ENCODE measurements around the gene ZBTB46.
"Not testable (repeated sequence)": the region's sequence is repeated elsewhere in the genome, so short reads cannot be mapped to it uniquely, and the experiment has no call there.

Gene ZBTB46

DNA sequence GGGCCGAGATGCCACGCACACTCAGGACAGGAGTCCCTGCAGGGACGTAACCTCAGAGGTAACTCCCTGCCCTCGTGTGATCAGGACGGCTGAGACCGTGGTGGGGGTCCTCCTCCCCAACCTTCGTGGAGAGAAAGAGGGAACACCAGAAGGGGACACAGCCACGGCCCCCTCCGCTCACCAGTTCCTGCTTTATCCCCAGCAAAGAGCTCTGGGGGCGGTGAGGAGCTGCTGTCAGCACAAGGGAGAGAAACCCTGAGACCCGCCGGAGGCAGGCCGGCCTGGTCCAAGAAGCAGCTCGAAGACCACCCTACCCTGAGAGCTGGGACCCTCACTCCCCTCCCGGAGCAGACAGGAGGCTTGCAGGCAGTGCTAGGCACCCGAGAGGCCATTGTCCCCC, 47.1 kb downstream of the ZBTB46 start:
- Histone ChIP-seq H3K9ac (ENCODE audit: low read length) (no peak overlapping the region), H3K4me1 (ENCODE audit: control insufficient read depth, insufficient read depth, low read length) (no peaks in the 10 kb centered on the region), H3K27ac (ENCODE audit: low read depth, low read length) (no peak overlapping the region), H3K4me3 (ENCODE audit: low read length) (no peak overlapping the region), H3K36me3 (ENCODE audit: control insufficient read depth, insufficient read depth, low read length) (no peaks in the 10 kb centered on the region), H3K27me3 (ENCODE audit: control insufficient read depth, insufficient read depth, low read length) (no peaks in the 10 kb centered on the region)

DNA sequence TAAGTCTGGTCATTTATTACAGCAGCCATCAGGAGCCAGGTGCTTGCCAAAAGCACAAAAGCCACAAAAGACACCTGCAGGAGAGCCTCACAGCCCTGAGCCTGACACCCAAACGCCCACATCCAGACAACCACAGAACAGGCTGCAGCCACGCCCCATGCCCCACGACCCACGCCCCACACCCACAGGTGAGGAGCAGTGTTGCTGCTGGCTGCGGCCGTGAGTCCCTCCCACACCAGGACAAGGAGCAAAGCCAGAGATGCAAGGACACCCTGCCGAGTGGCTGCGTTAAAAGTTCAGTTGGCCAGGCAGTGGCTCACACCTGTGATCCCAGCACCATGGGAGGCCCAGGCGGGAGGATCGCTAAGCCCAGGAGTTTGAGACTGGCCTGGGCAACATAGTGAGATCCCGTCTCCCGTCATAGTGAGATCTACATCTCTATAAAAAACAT, 48.5 kb downstream of the ZBTB46 start:
- no peak overlapping the region for H3K4me3 ChIP-seq (ENCODE audit: low read length)
- no peak overlapping the region for H3K9ac ChIP-seq (ENCODE audit: low read length)
- H3K4me1 ChIP-seq (ENCODE audit: control insufficient read depth, insufficient read depth, low read length), result no peaks in the 10 kb centered on the region
- H3K36me3 ChIP-seq (ENCODE audit: control insufficient read depth, insufficient read depth, low read length), result no peaks in the 10 kb centered on the region
- no peak overlapping the region for H3K27ac ChIP-seq (ENCODE audit: low read depth, low read length)
- no peaks in the 10 kb centered on the region for H3K27me3 ChIP-seq (ENCODE audit: control insufficient read depth, insufficient read depth, low read length)

GRCh38 chr20:63782051-63782471, 49.0 kb downstream of the ZBTB46 start:
- Histone ChIP-seq H3K27ac (ENCODE audit: low read depth, low read length) (no peak overlapping the region), H3K27me3 (ENCODE audit: control insufficient read depth, insufficient read depth, low read length) (no peaks in the 10 kb centered on the region), H3K9ac (ENCODE audit: low read length) (no peak overlapping the region), H3K36me3 (ENCODE audit: control insufficient read depth, insufficient read depth, low read length) (no peaks in the 10 kb centered on the region), H3K4me3 (ENCODE audit: low read length) (no peak overlapping the region), H3K4me1 (ENCODE audit: control insufficient read depth, insufficient read depth, low read length) (no peaks in the 10 kb centered on the region)

DNA sequence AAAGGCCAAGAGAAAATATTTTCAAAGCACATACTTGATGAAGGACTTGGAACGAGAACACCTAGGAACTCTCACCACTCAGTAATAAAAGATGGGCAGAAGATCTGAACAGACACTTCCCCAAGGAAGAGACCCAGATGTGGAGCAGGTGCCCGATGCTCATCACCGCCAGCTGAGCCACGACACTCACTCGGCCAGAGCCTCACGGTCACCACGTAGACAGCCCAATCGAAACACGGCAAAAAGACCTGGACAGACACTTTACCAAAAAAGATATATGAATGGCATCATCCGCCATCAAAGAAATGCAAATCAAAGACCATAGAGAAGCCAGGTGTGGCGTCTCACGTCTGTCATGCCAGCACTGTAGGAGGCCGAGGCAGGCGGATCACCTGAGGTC, 49.9 kb downstream of the ZBTB46 start:
- H3K4me3 ChIP-seq (ENCODE audit: low read length), result no peak overlapping the region
- no peaks in the 10 kb centered on the region for H3K27me3 ChIP-seq (ENCODE audit: control insufficient read depth, insufficient read depth, low read length)
- H3K9ac ChIP-seq (ENCODE audit: low read length), result no peak overlapping the region
- H3K4me1 ChIP-seq (ENCODE audit: control insufficient read depth, insufficient read depth, low read length), result no peaks in the 10 kb centered on the region
- H3K27ac ChIP-seq (ENCODE audit: low read depth, low read length), result no peak overlapping the region
- no peaks in the 10 kb centered on the region for H3K36me3 ChIP-seq (ENCODE audit: control insufficient read depth, insufficient read depth, low read length)

- no peaks in the 10 kb centered on the region for H3K36me3 ChIP-seq (ENCODE audit: control insufficient read depth, insufficient read depth, low read length)
- no peak overlapping the region for H3K4me3 ChIP-seq (ENCODE audit: low read length)
- no peaks in the 10 kb centered on the region for H3K27me3 ChIP-seq (ENCODE audit: control insufficient read depth, insufficient read depth, low read length)
- H3K27ac ChIP-seq (ENCODE audit: low read depth, low read length), result no peak overlapping the region
- H3K4me1 ChIP-seq (ENCODE audit: control insufficient read depth, insufficient read depth, low read length), result peaks cover 2% of the 10 kb centered on the region
- no peak overlapping the region for H3K9ac ChIP-seq (ENCODE audit: low read length)
These were observed 52.2 kb downstream of the ZBTB46 start for GRCh38 chr20:63778857-63779256.

- Histone ChIP-seq H3K27ac (ENCODE audit: low read depth, low read length) (no peak overlapping the region), H3K27me3 (ENCODE audit: control insufficient read depth, insufficient read depth, low read length) (no peaks in the 10 kb centered on the region), H3K4me3 (ENCODE audit: low read length) (no peak overlapping the region), H3K36me3 (ENCODE audit: control insufficient read depth, insufficient read depth, low read length) (no peaks in the 10 kb centered on the region), H3K4me1 (ENCODE audit: control insufficient read depth, insufficient read depth, low read length) (peaks cover 2% of the 10 kb centered on the region), H3K9ac (ENCODE audit: low read length) (no peak overlapping the region)
These were observed 52.9 kb downstream of the ZBTB46 start for GRCh38 chr20:63778034-63778752.

DNA sequence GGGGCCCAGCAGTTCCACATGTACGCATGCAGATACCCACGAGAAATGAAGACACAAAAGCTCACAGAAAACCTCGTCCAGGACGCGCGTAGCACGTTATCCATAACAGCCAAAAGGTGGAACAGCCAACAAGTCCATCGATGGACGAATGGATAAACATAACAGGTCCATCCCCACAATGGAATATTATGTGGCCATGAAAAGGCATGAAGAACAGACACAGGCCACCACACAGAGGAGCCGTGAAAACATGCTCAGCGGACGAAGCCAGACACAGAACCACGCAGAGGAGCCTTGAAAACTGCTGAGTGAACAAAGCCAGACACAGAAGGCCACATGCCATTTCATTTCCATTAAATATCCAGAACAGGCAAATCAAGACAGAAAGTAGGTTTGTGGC, 53.5 kb downstream of the ZBTB46 start:
- H3K4me1 ChIP-seq (ENCODE audit: control insufficient read depth, insufficient read depth, low read length), result peaks cover 2% of the 10 kb centered on the region

DNA sequence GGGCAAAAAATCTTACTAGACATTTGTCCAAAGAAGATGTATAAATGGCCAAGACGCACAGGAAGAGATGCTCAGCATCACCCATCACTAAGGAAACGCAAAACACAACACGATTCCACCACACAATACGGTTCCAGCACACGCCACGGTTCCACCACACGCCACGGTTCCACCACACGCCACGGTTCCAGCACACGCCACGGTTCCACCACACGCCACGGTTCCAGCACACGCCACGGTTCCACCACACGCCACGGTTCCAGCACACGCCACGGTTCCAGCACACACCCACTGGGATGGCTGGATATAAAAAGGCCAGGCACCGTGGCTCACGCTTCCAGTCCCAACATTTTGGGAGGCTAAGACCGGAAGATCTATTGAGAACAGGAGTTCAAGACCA, 54.2 kb downstream of the ZBTB46 start:
- H3K27ac ChIP-seq (ENCODE audit: low read depth, low read length); H3K36me3 ChIP-seq (ENCODE audit: control insufficient read depth, insufficient read depth, low read length); H3K27me3 ChIP-seq (ENCODE audit: control insufficient read depth, insufficient read depth, low read length); H3K4me3 ChIP-seq (ENCODE audit: low read length); H3K9ac ChIP-seq (ENCODE audit: low read length); H3K4me1 ChIP-seq (ENCODE audit: control insufficient read depth, insufficient read depth, low read length): not testable (repeated sequence)

More for the DNA sequence above, 53.5 kb downstream of the ZBTB46 start:
- H3K27me3 ChIP-seq (ENCODE audit: control insufficient read depth, insufficient read depth, low read length), result no peaks in the 10 kb centered on the region
- no peak overlapping the region for H3K9ac ChIP-seq (ENCODE audit: low read length)
- no peak overlapping the region for H3K27ac ChIP-seq (ENCODE audit: low read depth, low read length)
- H3K36me3 ChIP-seq (ENCODE audit: control insufficient read depth, insufficient read depth, low read length), result no peaks in the 10 kb centered on the region
- no peak overlapping the region for H3K4me3 ChIP-seq (ENCODE audit: low read length)

- peak overlapping the region; percentile 5 for H3K4me3 ChIP-seq (ENCODE audit: low read length)
- no peak overlapping the region for H3K27ac ChIP-seq (ENCODE audit: low read depth, low read length)
- no peaks in the 10 kb centered on the region for H3K27me3 ChIP-seq (ENCODE audit: control insufficient read depth, insufficient read depth, low read length)
- peaks cover 2% of the 10 kb centered on the region for H3K4me1 ChIP-seq (ENCODE audit: control insufficient read depth, insufficient read depth, low read length)
- H3K9ac ChIP-seq (ENCODE audit: low read length), result no peak overlapping the region
- H3K36me3 ChIP-seq (ENCODE audit: control insufficient read depth, insufficient read depth, low read length), result no peaks in the 10 kb centered on the region
These were observed 55.7 kb downstream of the ZBTB46 start for GRCh38 chr20:63775096-63775978.

DNA sequence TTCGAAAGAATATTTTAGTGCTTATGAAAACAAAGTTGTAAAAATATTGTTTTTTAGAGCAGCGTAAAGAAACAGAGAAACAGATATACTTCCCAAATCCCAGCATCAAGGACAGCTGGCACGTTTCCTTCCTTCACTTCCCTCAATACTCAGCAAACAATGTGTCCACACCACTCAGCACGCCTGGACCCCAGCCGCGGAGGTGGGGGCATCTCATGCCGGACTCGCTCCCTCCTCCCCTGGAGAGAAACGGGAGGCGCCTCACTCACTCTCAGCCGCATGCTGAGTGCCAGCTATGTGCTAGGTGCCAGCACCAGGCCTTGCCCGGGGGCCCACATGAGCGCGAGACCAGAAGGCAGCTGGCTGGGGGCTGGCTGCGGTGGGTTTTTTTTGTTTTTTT, 56.8 kb downstream of the ZBTB46 start:
- peaks cover 2% of the 10 kb centered on the region for H3K4me1 ChIP-seq (ENCODE audit: control insufficient read depth, insufficient read depth, low read length)
- H3K27ac ChIP-seq (ENCODE audit: low read depth, low read length), result no peak overlapping the region
- H3K4me3 ChIP-seq (ENCODE audit: low read length), result no peak overlapping the region
- no peak overlapping the region for H3K9ac ChIP-seq (ENCODE audit: low read length)
- no peaks in the 10 kb centered on the region for H3K36me3 ChIP-seq (ENCODE audit: control insufficient read depth, insufficient read depth, low read length)
- H3K27me3 ChIP-seq (ENCODE audit: control insufficient read depth, insufficient read depth, low read length), result no peaks in the 10 kb centered on the region

- H3K36me3 ChIP-seq (ENCODE audit: control insufficient read depth, insufficient read depth, low read length), result no peaks in the 10 kb centered on the region
- H3K9ac ChIP-seq (ENCODE audit: low read length), result no peak overlapping the region
- H3K27ac ChIP-seq (ENCODE audit: low read depth, low read length), result no peak overlapping the region
- peaks cover 2% of the 10 kb centered on the region for H3K4me1 ChIP-seq (ENCODE audit: control insufficient read depth, insufficient read depth, low read length)
- H3K27me3 ChIP-seq (ENCODE audit: control insufficient read depth, insufficient read depth, low read length), result no peaks in the 10 kb centered on the region
- H3K4me3 ChIP-seq (ENCODE audit: low read length), result no peak overlapping the region
These were observed 57.4 kb downstream of the ZBTB46 start for GRCh38 chr20:63773571-63774241.

DNA sequence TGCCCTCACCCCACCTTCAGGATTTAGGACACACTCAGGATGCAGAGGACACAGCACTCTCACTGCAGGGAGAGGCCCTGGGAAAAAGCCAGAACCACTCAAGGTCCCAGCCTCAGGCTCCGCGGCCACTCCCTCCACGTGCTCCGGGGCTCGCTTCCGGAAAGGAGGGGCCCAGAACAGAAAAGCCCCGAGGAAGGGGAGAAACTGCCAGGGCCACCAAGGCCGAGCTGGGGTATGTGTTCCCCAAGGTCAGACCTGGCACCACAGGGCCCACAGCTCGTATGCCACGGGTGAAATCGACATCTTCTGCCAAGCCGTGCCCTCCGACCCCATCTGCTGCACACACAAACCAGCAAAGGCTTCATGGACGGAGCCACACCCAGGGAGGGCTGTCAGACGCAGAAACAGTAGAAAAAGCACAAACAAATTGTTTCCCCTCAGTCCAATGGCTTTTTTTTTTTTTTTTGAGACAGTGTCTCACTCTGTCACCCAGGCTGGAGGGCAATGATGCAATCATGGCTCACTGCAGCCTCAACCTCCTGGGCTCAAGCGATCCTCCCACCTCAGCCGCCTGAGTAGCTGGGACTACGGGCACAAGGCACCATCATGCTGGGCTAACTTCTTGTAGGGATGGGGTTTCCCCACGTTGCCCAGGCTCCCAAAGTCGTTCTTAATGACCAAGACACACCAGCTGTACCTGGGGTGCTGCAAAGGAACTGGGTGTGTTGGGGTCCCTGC, 58.1 kb downstream of the ZBTB46 start:
- Histone ChIP-seq H3K36me3 (ENCODE audit: control insufficient read depth, insufficient read depth, low read length) (no peaks in the 10 kb centered on the region), H3K27me3 (ENCODE audit: control insufficient read depth, insufficient read depth, low read length) (no peaks in the 10 kb centered on the region), H3K27ac (ENCODE audit: low read depth, low read length) (no peak overlapping the region), H3K4me3 (ENCODE audit: low read length) (no peak overlapping the region), H3K9ac (ENCODE audit: low read length) (no peak overlapping the region), H3K4me1 (ENCODE audit: control insufficient read depth, insufficient read depth, low read length) (peaks cover 2% of the 10 kb centered on the region)
